Ramos (cell line): Measurements from ENCODE around the gene TENT4B.

Experiments
- in situ Hi-C: fragments of 300-500 bp; cut with MboI; formaldehyde crosslinking; loops from one replicate; pipeline ENCODE4 v1.14.3; 2022; ENCODE audit warnings: low sequenced_read_pairs; ENCODE audit not compliant: unreplicated experiment

Gene TENT4B

GRCh38 chr16:50248845-50249244, 95.7 kb downstream of the TENT4B start:
- in situ Hi-C loops, result loop anchor here (25.0 kb wide), 1 partner anchor 413 kb away; no protein-coding TSS in a partner anchor

- in situ Hi-C loops, result no loop called here
These were observed 98.4 kb downstream of the TENT4B start for GRCh38 chr16:50251375-50252081.

GRCh38 chr16:50252082-50252611, 99.0 kb downstream of the TENT4B start:
- in situ Hi-C loops, result no loop called here

GRCh38 chr16:50252874-50253513, 99.9 kb downstream of the TENT4B start:
- in situ Hi-C loops, result no loop called here

- in situ Hi-C loops, result no loop called here
These were observed 100.4 kb downstream of the TENT4B start for GRCh38 chr16:50253514-50253910.

GRCh38 chr16:50254072-50254471, 101.0 kb downstream of the TENT4B start:
- in situ Hi-C loops, result no loop called here

GRCh38 chr16:50255538-50255937, 102.4 kb downstream of the TENT4B start:
- in situ Hi-C loops, result no loop called here

- in situ Hi-C loops, result no loop called here
These were observed 103.5 kb downstream of the TENT4B start for GRCh38 chr16:50256604-50257003.

- in situ Hi-C loops, result no loop called here
These were observed 104.8 kb downstream of the TENT4B start for GRCh38 chr16:50257876-50258275.

GRCh38 chr16:50259334-50260205, 106.5 kb downstream of the TENT4B start:
- in situ Hi-C loops, result no loop called here

- in situ Hi-C loops, result no loop called here
These were observed 107.4 kb downstream of the TENT4B start for GRCh38 chr16:50260206-50261159.

GRCh38 chr16:50261160-50261706, 108.1 kb downstream of the TENT4B start:
- in situ Hi-C loops, result no loop called here

- in situ Hi-C loops, result no loop called here
These were observed 108.7 kb downstream of the TENT4B start for GRCh38 chr16:50261707-50262235.

- in situ Hi-C loops, result no loop called here
These were observed 110.2 kb downstream of the TENT4B start for GRCh38 chr16:50263060-50263909.

- in situ Hi-C loops, result no loop called here
These were observed 111.1 kb downstream of the TENT4B start for GRCh38 chr16:50263940-50264929.

GRCh38 chr16:50265260-50265659, 112.2 kb downstream of the TENT4B start:
- in situ Hi-C loops, result no loop called here

- in situ Hi-C loops, result no loop called here
These were observed 112.7 kb downstream of the TENT4B start for GRCh38 chr16:50265716-50266336.
